Cardiac ventricle fibroblast (primary cell): ENCODE data around the gene METTL9. TPM values are rescaled to one million over a fixed set of nuclear protein-coding genes. Genes with fewer than 3 reads are reported as not detected.

Source experiments
- total RNA-seq: library from RNA; depleted of rRNA; stranded (reverse); fragments of >200 nt; gene quantifications from 2 replicates; pipeline ENCODE4 v1.2.3, GENCODE V29; 2015

METTL9 gene
- total RNA-seq: 117 and 130 TPM in 2 replicates

DNA sequence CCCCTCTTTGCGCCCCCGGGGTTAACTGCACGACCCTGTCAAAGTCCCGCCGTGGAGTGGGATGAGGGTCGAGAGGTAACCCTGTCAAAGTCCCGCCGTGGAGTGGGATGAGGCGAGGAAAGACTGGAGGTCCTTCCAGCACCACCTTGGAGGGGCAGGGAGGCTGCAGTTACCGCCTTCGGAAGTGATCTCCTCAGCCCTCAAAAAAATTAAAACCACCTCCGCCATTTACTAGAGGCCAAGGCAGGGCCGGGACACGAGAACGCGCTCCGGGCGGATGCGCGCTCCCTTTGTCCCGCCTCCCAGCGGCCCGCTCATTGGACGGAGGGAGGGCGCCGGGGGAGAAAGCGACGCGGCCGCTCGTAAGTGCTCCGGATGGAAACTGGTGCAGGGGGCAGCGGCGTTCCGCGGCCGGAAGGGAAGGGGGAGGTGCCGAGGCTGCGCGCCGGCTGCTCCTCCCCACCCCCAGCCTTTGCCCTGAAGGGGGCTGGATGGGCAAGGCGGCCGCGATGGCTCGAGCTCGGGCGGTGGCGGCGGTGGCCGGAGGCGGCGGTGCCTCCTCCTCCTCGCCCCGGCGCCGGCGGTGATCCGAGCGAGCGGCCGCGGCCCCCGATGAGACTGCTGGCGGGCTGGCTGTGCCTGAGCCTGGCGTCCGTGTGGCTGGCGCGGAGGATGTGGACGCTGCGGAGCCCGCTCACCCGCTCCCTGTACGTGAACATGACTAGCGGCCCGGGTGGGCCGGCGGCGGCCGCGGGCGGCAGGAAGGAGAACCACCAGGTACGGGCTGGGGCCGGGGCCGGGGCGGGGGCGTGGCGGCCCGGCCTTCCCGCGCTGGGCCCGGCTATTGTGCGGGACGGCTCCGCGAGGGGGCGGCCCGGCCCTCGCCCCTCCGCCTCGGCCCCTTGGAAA lies at the start of gene METTL9:
Gene METTL9 (plus strand): TSS at position 456 of the 909 bp plus-strand sequence. CDS start 157 bp downstream, at position 613.

DNA sequence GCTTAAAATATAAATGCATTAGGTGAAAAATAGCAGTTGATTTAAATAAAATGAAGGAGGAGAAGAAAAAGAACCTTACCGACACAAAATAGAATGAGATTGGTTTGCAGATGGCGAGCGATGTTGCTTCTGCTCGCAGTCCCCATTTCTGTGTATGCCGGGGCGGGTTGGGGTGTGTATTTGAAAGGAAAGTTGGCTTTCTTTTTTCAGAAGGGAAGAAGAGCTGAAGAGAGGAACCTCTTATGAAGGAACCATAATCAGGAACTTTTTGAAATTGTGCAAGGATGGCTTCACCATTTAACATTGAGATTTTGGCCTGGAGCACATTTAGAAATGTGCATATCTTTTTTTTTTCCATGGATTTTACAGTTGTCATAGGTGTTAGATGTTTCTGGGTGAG lies 53.1 kb downstream of the METTL9 start, which contains the start of gene IGSF6:
Gene IGSF6 (minus strand): TSS at position 156 of the 400 bp plus-strand sequence. CDS start 10 bp downstream, at position 146.

DNA sequence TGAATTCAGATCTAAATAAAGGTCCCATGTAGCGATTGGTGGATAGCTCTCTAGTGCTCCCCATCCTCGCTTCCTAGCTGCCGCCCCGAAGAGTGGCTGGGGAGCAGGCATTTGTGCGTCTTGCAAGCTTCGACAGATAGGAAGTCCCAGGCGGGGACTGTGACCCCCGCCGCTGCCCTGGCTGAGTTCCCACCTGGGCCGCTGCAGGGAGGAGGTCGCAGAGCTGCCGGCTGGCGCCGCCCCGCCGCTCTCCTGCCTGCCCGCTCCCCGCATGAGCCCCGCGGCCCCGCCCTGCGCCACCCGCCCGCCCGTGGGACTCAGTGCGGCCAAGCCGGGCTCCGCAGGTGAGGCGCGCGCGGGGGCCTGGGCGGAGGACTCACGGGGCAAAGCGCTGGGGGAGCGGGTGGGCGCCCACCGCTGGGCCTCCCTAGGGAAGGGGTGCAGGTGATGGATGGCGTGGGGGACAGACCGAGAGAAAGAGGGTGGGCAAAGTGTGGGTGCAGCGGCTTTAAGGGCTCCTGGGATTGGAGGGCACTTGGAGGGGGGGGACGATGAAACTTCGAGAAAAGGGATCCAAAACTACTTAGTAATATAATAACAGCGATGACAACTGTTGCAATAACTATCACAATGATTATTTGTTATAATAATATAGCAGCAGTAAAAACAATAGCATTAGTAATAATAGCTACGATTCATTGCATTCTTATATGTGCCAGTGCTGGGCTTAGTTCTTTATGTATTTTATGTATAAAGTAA lies 64.7 kb downstream of the METTL9 start, which contains the start of gene OTOA:
Gene OTOA (plus strand): TSS at position 80 of the 759 bp plus-strand sequence. CDS start 14,547 bp downstream, outside the sequence.

Other genes with a start within 250 kb of the METTL9 start
- gene IGSF6, start 53.0 kb downstream of the METTL9 start, total RNA-seq: not detected in 2 replicates
- gene OTOA, start 64.4 kb downstream of the METTL9 start, total RNA-seq: 0.64 TPM in 1 of 2 replicates, not detected in the other